Upper lobe of left lung (tissue), 4 donors: ENCODE data around the gene STX1B.

Experiments
- EP300 ChIP-seq, 4 donors: sonication (generic); formaldehyde crosslinking; IDR thresholded peaks; one replicate each; pipeline ENCODE4 v1.5.1; 2017; ENCODE audit warnings: antibody characterized with exemption in 4 of 4, control low read depth in 2 of 4
- POLR2A ChIP-seq, 4 donors: fragments of 450-650 bp; IDR thresholded peaks; one replicate each; pipeline ENCODE4 v1.5.1; 2016 to 2017; ENCODE audit warnings: antibody characterized with exemption in 4 of 4, mild to moderate bottlenecking in 2 of 4

GRCh38 chr16:30948667-30949649, 61.5 kb downstream of the STX1B start, which contains the start of gene ORAI3:
- TF ChIP-seq POLR2A (IDR thresholded peaks at IDR 0.05): peak in 3 of 4 donors; percentile 24 to 88 (median 72)
- no peak for TF ChIP-seq EP300 (IDR thresholded peaks at IDR 0.05)
